ENCODE results near the gene PHF8. TPM values are rescaled to one million over a fixed set of nuclear protein-coding genes. Genes with fewer than 3 reads are reported as not detected.

The PHF8 gene
- total and polyA plus RNA-seq, 11 donors: 6.6 to 13.6 (median 9.7) TPM

DNA sequence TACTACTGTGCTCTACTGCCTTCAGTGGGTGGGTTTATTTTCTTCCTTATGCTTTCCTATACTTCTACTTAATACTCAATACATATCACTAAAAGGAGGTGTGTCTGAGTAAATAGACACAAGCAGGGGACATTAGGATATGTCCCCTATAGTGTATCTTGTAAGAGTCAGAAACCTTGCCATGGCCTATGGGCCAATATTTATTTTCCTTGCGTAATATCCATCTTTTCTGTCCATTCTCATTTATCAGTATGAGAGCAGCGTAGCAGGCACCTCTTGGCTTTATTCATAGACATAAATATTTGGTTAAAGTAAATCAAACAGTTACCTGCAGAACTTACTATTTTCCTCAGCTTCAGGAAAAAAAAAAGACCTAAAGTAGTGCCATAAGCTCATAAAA, 46.6 kb upstream of the PHF8 start:
- no peak for TF ChIP-seq POLR2A (IDR thresholded peaks at IDR 0.05)
- TF ChIP-seq, protein P1, sequence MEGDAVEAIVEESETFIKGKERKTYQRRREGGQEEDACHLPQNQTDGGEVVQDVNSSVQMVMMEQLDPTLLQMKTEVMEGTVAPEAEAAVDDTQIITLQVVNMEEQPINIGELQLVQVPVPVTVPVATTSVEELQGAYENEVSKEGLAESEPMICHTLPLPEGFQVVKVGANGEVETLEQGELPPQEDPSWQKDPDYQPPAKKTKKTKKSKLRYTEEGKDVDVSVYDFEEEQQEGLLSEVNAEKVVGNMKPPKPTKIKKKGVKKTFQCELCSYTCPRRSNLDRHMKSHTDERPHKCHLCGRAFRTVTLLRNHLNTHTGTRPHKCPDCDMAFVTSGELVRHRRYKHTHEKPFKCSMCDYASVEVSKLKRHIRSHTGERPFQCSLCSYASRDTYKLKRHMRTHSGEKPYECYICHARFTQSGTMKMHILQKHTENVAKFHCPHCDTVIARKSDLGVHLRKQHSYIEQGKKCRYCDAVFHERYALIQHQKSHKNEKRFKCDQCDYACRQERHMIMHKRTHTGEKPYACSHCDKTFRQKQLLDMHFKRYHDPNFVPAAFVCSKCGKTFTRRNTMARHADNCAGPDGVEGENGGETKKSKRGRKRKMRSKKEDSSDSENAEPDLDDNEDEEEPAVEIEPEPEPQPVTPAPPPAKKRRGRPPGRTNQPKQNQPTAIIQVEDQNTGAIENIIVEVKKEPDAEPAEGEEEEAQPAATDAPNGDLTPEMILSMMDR (IDR thresholded peaks at IDR 0.05): no peak
- WGBS, 4 donors: 78 to 97% (median 89%) methylated on average over 2 of the region's 2 CpGs
- peaks cover 0 to 10% (median 3%) of the 10 kb centered on the region in 9 donors for H3K36me3 ChIP-seq
- H3K9me3 ChIP-seq: no peaks in the 10 kb centered on the region
- DNase-seq (no peak), ATAC-seq (no peak)
- intact Hi-C loops (cut with DNase I): no loop called here
- H3K4me1 ChIP-seq: no peaks in the 10 kb centered on the region
- H3K27ac ChIP-seq: no peak overlapping the region
- no peak overlapping the region for H3K4me3 ChIP-seq
- H3K27me3 ChIP-seq: peaks cover 0 to 6% (median 0%) of the 10 kb centered on the region in 9 donors

DNA sequence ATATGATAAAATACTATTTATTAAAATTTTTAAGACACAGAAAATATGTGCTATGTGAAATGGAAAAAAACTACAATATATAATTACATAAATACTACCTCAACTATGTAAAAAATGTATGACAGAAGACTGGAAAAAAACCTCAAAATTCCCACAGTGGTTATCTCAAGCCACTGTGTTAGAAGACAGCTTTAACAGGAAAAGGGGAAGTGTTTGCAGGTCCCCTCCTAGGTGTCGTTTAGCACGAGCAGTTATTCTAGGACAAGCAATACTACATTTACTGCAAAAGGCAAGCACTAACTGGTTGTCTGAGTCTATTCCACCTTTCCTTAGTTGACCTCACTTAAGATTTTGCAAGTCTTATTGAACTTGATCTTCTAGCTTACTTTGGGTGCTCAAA, 44.9 kb upstream of the PHF8 start:
- Histone ChIP-seq H3K9me3 (no peaks in the 10 kb centered on the region), H3K27ac (no peak overlapping the region), H3K4me1 (no peaks in the 10 kb centered on the region), H3K27me3 (peaks cover 0 to 2% (median 0%) of the 10 kb centered on the region in 9 donors), H3K4me3 (no peak overlapping the region), H3K36me3 (peaks cover 0 to 20% (median 7%) of the 10 kb centered on the region in 9 donors)
- intact Hi-C loops (cut with DNase I): no loop called here
- TF ChIP-seq POLR2A (IDR thresholded peaks at IDR 0.05): no peak
- TF ChIP-seq, protein P1 (IDR thresholded peaks at IDR 0.05): no peak
- 73 to 86% (median 78%) methylated on average over 2 of the region's 2 CpGs for WGBS, 4 donors
- DNase-seq (no peak), ATAC-seq (no peak)

DNA sequence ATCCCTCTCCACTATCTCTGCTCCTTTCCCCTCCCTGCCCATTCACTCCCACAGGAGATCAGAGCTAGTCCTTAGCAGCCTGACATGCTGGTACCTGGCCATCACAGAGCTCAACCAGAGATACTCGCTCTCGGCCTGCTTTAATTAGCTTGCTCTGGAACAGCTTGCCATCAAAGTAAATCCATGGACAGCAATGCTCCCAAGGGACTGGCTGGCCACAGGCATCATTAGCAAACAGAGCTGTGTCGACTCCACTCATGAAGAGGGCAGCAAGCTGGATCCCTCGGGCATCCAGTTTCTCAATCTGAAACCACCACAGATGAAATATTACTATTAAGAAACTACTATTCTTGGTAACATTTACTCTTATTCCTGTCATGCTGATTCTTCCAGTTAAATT, 43.4 kb upstream of the PHF8 start:
- WGBS, 4 donors: 69 to 86% (median 82%) methylated on average over 4 of the region's 4 CpGs
- intact Hi-C loops (cut with DNase I): no loop called here
- peaks cover 0 to 22% (median 7%) of the 10 kb centered on the region in 9 donors for H3K36me3 ChIP-seq
- DNase-seq (no peak), ATAC-seq (no peak)
- H3K27ac ChIP-seq: no peak overlapping the region
- no peak for TF ChIP-seq POLR2A (IDR thresholded peaks at IDR 0.05)
- TF ChIP-seq, protein P1 (IDR thresholded peaks at IDR 0.05): no peak
- H3K4me3 ChIP-seq: no peak overlapping the region
- H3K27me3 ChIP-seq: peaks cover 0 to 2% (median 0%) of the 10 kb centered on the region in 9 donors
- H3K4me1 ChIP-seq: no peaks in the 10 kb centered on the region
- H3K9me3 ChIP-seq: no peaks in the 10 kb centered on the region

DNA sequence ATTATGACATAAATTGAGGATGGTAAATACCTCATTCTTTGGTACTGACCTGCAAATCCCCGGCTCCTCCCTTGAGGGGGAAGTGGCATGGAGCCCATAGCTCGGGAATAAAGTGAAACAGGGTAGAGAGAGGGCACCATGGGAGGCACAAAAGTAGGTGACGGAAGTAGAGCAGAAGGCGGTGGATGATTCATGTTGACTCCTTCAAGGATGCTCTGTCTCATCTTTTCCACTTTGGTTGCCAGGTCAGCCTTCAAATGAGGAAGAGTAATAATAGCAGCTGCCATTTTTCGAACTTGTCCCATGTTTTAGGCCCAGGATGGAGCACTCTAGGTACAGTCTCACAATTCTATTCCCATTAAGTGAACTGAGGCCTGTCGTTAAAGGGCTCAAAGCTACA, 41.4 kb upstream of the PHF8 start:
- WGBS, 4 donors: 79 to 100% (median 89%) methylated on average over 6 of the region's 6 CpGs
- H3K9me3 ChIP-seq: no peaks in the 10 kb centered on the region
- no peak for TF ChIP-seq POLR2A (IDR thresholded peaks at IDR 0.05)
- TF ChIP-seq, protein P1 (IDR thresholded peaks at IDR 0.05): no peak
- ATAC-seq (no peak), DNase-seq (no peak)
- H3K36me3 ChIP-seq: peaks cover 0 to 27% (median 5%) of the 10 kb centered on the region in 9 donors
- intact Hi-C loops (cut with DNase I): no loop called here
- no peak overlapping the region for H3K27ac ChIP-seq
- H3K27me3 ChIP-seq: peaks cover 0 to 2% (median 0%) of the 10 kb centered on the region in 9 donors
- H3K4me3 ChIP-seq: no peak overlapping the region
- no peaks in the 10 kb centered on the region for H3K4me1 ChIP-seq

All from heart left ventricle (tissue), 16 donors.